Body of pancreas (tissue), 4 donors: Measurements from ENCODE around the gene VWF. TPM values are rescaled to one million over a fixed set of nuclear protein-coding genes. Genes with fewer than 3 reads are reported as not detected.
A peak's percentile ranks its signal among the peaks of the same experiment; 100 is the strongest.

Experiments
- ATAC-seq: fragments of 150-250 bp; one replicate; pipeline ENCODE4 v1.9.1; 2016
- DNase-seq, 4 donors: peaks; one replicate each; pipeline ENCODE4 v3.0.0-alpha.2; 2019
- H3K27ac ChIP-seq, 4 donors: fragments of 200-600 bp; sonication (generic); 1 replicate in 3 of 4; 2 replicates in 1 of 4; pipeline versions ENCODE4 v1.5.1 to v1.6.1; 2016 to 2019; ENCODE audit warnings: mild to moderate bottlenecking in 1 of 4, mixed read lengths in 1 of 4, moderate library complexity in 1 of 4
- H3K27me3 ChIP-seq, 2 donors: fragments of 200-600 bp; sonication (generic); one replicate each; pipeline ENCODE4 v1.6.0; 2016; ENCODE audit warnings: mild to moderate bottlenecking in 1 of 2
- H3K36me3 ChIP-seq, 2 donors: fragments of 200-600 bp; sonication (generic); replicated peaks in 1 of 2; 2 replicates each; pipeline ENCODE4 v1.5.1; 2016; ENCODE audit warnings: low read depth in 2 of 2; ENCODE audit not compliant: insufficient read depth in 1 of 2
- H3K4me1 ChIP-seq: fragments of 200-600 bp; sonication (generic); one replicate; pipeline ENCODE4 v1.6.0; 2016
- H3K4me3 ChIP-seq, 2 donors: fragments of 200-600 bp; sonication (generic); 1 replicate in 1 of 2; 2 replicates in 1 of 2; pipeline ENCODE4 v1.5.1; 2016 to 2019
- H3K9me3 ChIP-seq, 3 donors: fragments of 200-600 bp; sonication (generic); 1 replicate in 2 of 3; 2 replicates in 1 of 3; pipeline ENCODE4 v1.5.1; 2016
- POLR2A ChIP-seq, 3 donors: fragments of 450-650 bp; IDR thresholded peaks; one replicate each; pipeline ENCODE4 v1.6.1; 2016; ENCODE audit warnings: antibody characterized with exemption in 3 of 3, mild to moderate bottlenecking in 2 of 3
- WGBS, 2 donors: methylation state at CpG; one replicate each; pipeline ENCODE4 v1.1.5; 2017; 5-methylcytosine and 5-hydroxymethylcytosine counted together
- intact Hi-C: fragments of 100-400 bp; cut with DNase I; formaldehyde crosslinking; loops from one replicate; pipeline ENCODE4 v1.15.1; 2023
- total RNA-seq, 2 donors: library from RNA; depleted of rRNA; stranded (reverse); fragments of >200 nt; gene quantifications; one replicate each; pipeline ENCODE4 v1.1.0, GENCODE V29; 2016
- TF ChIP-seq, protein P1 (sequence below), 7 experiments: fragments of 450-650 bp in 4 of 7; fragments of 200-600 bp in 3 of 7; sonication (generic) in 3 of 7; IDR thresholded peaks; one replicate each; pipeline ENCODE4 v1.5.1; 2016 to 2019; ENCODE audit warnings: antibody characterized with exemption in 7 of 7

The VWF gene
- total RNA-seq, 2 donors from 2014 or later, result 76.1 to 78.1 TPM

DNA sequence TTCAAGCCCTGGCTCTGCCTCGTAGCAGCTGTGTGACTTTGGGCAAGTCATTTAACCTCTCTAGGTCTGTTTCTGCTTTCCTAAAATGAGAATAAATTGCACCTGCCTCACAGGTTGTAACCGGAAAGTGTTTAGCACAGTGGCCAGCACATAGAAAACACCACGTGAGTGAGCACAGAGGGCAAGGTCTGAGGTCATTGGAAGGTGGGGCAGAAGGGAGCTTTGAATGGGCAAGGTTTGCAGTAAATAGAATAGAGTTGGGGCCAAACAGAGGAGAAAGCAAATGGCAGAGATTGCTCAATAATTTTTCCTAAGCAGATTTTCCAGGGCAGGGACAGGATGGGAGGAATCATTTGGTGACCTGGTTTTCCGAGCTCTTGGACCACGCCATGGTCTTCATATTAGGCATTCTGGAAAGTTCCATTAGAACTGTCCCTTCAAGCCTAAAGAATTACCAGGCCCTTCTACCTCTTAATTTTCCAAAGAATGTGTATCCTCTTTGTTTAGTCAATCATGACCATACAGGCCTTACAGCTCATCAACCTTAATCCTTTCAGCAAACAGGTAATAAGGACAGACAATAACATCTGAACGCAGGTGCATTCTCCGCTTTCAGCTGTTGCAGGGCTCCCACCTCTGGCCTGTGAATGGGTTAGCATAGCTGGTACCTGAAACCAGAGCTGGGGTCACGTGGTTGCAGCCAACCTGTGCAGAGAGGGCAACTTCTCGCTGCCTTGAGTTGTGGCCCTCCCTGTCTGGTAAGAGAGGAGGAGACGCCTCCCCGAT lies 53.8 kb downstream of the VWF start:
- DNase-seq (no peak), ATAC-seq (no peak)
- intact Hi-C loops, result no loop called here
- 79 to 82% methylated on average over 11 of the region's 11 CpGs for WGBS, 2 donors
- H3K27ac ChIP-seq, result no peak overlapping the region
- no peaks in the 10 kb centered on the region for H3K27me3 ChIP-seq
- TF ChIP-seq, protein P1, sequence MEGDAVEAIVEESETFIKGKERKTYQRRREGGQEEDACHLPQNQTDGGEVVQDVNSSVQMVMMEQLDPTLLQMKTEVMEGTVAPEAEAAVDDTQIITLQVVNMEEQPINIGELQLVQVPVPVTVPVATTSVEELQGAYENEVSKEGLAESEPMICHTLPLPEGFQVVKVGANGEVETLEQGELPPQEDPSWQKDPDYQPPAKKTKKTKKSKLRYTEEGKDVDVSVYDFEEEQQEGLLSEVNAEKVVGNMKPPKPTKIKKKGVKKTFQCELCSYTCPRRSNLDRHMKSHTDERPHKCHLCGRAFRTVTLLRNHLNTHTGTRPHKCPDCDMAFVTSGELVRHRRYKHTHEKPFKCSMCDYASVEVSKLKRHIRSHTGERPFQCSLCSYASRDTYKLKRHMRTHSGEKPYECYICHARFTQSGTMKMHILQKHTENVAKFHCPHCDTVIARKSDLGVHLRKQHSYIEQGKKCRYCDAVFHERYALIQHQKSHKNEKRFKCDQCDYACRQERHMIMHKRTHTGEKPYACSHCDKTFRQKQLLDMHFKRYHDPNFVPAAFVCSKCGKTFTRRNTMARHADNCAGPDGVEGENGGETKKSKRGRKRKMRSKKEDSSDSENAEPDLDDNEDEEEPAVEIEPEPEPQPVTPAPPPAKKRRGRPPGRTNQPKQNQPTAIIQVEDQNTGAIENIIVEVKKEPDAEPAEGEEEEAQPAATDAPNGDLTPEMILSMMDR (IDR thresholded peaks at IDR 0.05), result no peak
- no peak for TF ChIP-seq POLR2A (IDR thresholded peaks at IDR 0.05)
- no peaks in the 10 kb centered on the region for H3K4me1 ChIP-seq
- H3K4me3 ChIP-seq, result no peak overlapping the region
- H3K36me3 ChIP-seq, result no peaks in the 10 kb centered on the region
- no peaks in the 10 kb centered on the region for H3K9me3 ChIP-seq

DNA sequence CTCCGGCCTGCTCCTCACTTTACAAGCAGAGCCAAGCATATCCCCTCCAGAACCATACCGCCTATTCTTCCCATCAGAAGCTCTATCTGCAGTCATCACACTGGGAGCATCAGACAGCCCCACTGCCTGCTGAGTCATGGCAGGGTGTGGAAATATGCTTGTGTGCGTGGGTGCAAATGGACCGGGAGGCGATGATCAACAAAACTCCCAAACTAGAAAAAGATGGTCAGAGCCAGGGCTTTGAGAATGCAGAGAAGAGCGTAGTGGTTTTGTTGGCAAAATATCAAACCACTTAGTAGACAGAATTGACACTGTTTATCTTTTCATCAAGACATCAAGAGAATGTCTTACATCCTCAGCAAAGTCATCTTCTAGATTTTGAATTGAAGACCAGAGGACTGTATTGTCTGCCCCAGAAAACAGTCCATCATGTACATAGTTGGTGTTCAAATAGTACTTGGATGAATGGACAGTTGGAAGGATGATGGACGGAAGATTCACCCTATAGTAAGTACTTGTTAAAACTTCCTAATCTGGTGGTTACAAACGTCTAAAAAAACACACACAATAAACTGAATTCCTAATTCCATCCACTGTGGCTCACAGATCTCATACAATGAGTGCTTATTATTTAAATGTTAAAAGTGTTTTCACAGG lies 54.9 kb downstream of the VWF start:
- Histone ChIP-seq H3K9me3 (no peaks in the 10 kb centered on the region), H3K4me1 (no peaks in the 10 kb centered on the region), H3K27me3 (no peaks in the 10 kb centered on the region), H3K27ac (no peak overlapping the region), H3K4me3 (no peak overlapping the region), H3K36me3 (no peaks in the 10 kb centered on the region)
- DNase-seq (peak in 2 of 4 donors; percentile 13 to 55), ATAC-seq (peak; percentile 51)
- intact Hi-C loops, result loop anchor here (10.0 kb wide), 1 partner anchor 125 kb away; no protein-coding TSS in a partner anchor
- WGBS, 2 donors, result 67 to 71% methylated on average over 8 of the region's 8 CpGs
- TF ChIP-seq POLR2A (IDR thresholded peaks at IDR 0.05), result no peak
- TF ChIP-seq, protein P1 (IDR thresholded peaks at IDR 0.05), result no peak

DNA sequence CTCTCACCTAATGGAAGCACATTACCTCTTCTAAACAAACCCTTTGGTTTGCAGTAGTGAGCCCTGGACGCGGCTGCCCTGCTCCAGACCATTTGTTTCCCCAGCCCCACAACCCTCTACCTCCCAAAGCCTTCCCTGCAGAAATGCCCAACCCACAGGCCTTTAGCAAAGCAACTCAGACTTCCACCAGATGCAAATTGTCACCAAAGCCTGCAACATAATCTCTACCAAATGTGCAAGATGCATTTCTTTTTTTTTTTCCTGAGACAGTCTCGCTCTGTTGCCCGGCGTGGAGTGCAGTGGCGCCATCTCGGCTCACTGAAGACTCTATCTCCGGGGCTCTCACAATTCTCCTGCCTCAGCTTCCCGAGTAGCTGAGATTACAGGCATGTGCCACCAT lies 56.2 kb downstream of the VWF start:
- Histone ChIP-seq H3K27ac (no peak overlapping the region), H3K27me3 (no peaks in the 10 kb centered on the region), H3K4me3 (no peak overlapping the region), H3K9me3 (no peaks in the 10 kb centered on the region), H3K4me1 (no peaks in the 10 kb centered on the region), H3K36me3 (no peaks in the 10 kb centered on the region)
- DNase-seq (no peak), ATAC-seq (no peak)
- intact Hi-C loops, result loop anchor here (10.0 kb wide), 1 partner anchor 127 kb away; no protein-coding TSS in a partner anchor
- 87 to 91% methylated on average over 9 of the region's 9 CpGs for WGBS, 2 donors
- TF ChIP-seq, protein P1 (IDR thresholded peaks at IDR 0.05), result no peak
- no peak for TF ChIP-seq POLR2A (IDR thresholded peaks at IDR 0.05)

DNA sequence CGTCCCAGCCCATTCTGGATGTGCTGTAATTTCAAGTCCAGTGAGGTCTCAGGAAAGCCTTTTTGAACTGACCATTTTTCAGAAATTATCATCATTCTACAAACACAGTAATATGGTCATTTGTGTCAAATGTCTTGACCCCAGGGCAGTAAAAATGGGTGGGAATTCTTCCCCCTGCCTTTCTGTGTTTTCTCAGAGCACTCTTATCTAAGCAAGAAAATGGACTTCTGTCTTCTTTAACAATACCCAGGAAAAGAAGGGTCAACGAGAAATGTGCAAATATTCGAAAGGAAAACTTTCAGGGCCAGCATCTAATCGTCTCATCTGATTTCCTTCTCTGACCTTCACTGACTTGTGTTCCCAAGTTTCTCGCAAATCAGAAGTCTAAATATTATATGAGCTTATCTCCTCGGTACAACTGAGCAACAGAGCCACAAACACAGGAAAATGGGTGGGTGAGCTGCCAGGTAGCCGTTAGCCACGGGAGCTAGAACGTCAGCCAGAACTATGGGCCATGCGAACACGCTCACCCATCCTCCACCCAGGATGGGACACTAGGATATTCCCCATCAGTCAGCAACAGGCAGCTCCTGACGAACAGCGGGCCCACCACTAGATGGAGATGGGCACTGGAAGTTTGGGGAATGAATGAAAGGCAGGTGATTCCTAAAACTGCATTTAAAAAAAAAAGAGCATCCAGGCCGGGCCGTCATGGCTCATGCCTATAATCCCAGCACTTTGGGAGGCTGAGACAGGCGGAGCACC lies 57.1 kb downstream of the VWF start:
- Histone ChIP-seq H3K27me3 (no peaks in the 10 kb centered on the region), H3K9me3 (no peaks in the 10 kb centered on the region), H3K36me3 (no peaks in the 10 kb centered on the region), H3K27ac (no peak overlapping the region), H3K4me1 (no peaks in the 10 kb centered on the region), H3K4me3 (no peak overlapping the region)
- no peak for ATAC-seq
- 40 to 51% methylated on average over 16 of the region's 16 CpGs for WGBS, 2 donors
- intact Hi-C loops, result loop anchor here (10.0 kb wide), 1 partner anchor 127 kb away; no protein-coding TSS in a partner anchor
- no peak for DNase-seq
- TF ChIP-seq, protein P1 (IDR thresholded peaks at IDR 0.05), result no peak
- TF ChIP-seq POLR2A (IDR thresholded peaks at IDR 0.05), result no peak
